ENCODE data around the gene FKBP7.
A peak's percentile ranks its signal among the peaks of the same experiment; 100 is the strongest.
"Not testable (repeated sequence)": the region's sequence is repeated elsewhere in the genome, so short reads cannot be mapped to it uniquely, and the experiment has no call there.

The FKBP7 gene

DNA sequence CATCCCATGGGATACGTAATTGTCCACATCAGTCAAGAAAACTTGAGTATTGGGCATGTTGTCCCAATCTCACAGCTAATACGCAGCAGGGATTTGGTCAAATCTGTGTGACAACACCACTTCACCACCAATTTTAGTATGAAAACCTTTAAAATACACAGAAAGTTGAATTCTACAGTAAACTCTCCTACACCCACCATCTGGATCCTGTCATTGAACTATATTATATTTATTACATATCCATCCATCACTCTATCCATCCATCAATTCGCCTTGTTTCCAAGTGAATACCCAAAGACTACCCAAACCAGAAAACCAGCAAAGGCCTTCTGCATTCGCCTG is 846 bp upstream of the FKBP7 start:
- TF ChIP-seq POLR2A (IDR thresholded peaks at IDR 0.05; ENCODE audit: low read depth, low read length), result no peak
- FAIRE-seq (no peak), DNase-seq (ENCODE audit: insufficient read length, low spot score) (no peak)

DNA sequence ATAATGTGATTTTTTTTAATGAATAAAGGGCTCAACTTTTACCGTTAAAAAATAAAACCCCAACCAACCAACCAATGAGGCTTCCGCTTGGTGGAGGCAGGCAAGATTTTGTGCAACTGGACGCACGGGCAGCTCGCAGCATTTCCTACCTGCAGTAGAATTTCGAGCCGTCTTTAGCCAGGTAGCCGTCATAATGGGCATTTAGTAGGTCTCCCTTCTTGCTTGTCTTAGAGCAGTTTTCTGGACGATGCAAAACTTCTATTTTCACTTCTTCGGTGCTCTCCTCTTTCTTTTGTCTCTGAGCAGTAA is 316 bp downstream of the FKBP7 start:
- DNase-seq (ENCODE audit: insufficient read length, low spot score), result no peak
- TF ChIP-seq POLR2A (IDR thresholded peaks at IDR 0.05; ENCODE audit: low read depth, low read length), result no peak
- no peak for FAIRE-seq

DNA sequence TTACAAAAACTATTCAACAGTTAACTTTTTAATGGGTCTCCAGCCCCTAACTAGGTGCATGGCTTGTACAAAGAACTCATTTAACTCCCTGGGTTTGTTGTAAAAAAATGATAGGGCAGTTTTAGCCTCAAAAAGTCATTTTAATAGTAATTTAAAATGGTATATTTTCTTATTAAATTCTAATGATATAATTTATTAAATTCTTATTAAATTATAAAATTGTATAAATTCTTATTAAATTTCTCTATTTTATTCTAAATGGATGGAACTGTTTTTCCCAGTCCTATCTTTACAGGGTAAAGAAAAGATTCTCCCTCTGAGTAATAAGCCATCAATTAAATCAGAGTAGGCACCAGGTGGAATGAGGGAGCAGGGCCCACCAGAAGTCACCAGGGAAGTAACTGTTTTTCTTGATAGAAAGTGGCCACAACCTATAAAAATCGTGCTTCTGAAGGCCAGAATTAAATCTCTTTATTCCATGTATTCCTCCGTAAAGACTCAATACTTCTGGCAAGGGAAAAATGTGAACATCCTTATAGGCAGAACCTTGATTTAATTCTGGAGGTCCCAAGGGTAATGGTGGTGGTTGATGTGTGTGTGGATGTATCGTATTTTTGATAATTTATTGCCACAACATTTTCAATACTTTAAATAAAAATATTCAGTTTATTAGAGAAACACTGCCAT is 814 bp downstream of the FKBP7 start:
- DNase-seq (ENCODE audit: insufficient read length, low spot score) (no peak), FAIRE-seq (no peak)
- no peak for TF ChIP-seq POLR2A (IDR thresholded peaks at IDR 0.05; ENCODE audit: low read depth, low read length)

DNA sequence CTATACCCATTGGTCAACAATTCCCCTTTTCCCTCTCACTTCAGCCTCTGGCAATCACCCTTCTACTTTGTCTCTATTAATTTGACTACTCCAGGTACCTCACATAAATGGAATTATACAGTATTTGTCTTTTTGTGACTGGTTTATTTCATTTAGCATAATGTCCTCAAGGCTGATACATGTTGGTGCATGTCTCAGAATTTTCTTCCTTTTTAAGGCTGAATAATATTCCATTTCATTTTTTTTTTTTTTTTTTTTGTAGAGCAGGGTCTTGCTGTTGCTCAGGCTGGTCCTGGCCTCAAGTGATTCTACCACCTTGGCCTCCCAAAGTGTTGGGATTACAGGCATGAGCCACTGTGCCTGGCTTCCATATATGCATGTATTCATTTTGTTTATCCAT is 1.9 kb downstream of the FKBP7 start:
- FAIRE-seq (no peak), DNase-seq (ENCODE audit: insufficient read length, low spot score) (no peak)
- TF ChIP-seq POLR2A (IDR thresholded peaks at IDR 0.05; ENCODE audit: low read depth, low read length), result no peak

DNA sequence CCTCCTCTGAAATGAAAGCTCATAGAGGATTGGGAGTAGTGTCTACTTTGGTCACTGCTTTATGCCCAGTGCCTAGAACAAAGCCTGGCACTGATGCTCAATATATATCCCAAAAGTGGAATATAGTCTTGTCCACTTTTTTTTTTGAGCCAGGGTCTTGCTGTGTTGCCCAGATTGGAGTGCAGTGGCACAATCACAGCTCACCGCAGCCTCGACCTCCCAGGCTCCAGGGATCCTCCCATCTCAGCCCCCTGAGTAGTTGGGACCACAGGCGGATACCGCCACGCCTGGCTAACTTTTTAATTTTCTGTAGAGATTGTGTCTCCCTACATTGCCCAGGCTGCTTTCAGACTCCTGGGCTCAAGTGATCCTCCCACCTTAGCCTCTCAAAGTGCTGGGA is 3.8 kb downstream of the FKBP7 start:
- DNase-seq (ENCODE audit: insufficient read length, low spot score), result no peak
- TF ChIP-seq POLR2A (IDR thresholded peaks at IDR 0.05; ENCODE audit: low read depth, low read length), result no peak
- no peak for FAIRE-seq

DNA sequence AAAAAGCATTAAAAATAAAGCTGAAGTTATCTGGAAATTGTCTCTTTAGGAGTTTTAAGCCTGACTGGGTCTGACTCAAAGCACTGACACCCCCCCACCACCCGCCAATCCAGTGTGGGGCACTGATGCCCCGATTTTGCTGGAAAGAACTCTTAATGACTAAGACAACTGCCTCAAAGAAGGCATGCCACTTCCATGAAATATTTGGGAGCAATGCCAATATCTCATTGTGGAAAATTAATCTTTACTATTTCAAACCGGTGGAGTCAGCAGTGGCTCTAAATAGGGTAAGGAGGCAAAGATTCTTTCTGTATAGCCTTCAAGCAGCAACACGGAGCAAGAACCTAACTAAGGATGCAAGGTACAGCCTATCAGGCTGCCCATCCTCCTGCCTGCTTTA is 4.5 kb downstream of the FKBP7 start:
- no peak for TF ChIP-seq POLR2A (IDR thresholded peaks at IDR 0.05; ENCODE audit: low read depth, low read length)
- DNase-seq (ENCODE audit: insufficient read length, low spot score) (no peak), FAIRE-seq (peak; percentile 20)

DNA sequence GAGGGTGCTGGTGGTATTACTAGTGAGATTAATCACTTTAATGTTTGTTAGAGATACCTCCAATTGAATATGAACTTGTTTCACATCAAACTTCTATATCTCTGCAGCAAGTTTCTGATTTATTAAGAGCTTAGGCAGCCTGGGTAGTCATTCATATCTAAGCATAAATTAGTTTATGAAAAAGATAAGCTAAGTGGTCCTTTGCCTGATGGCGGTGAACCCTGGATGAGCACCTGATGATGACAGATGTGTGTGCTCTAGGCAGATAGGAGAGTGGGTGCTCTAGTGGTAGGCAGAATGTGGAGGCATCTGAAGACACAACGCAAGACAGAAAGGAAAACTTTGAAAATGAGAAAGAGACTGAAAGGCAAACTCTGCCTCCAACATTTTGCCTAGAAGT is 5.0 kb downstream of the FKBP7 start:
- DNase-seq (ENCODE audit: insufficient read length, low spot score) (no peak), FAIRE-seq (no peak)
- TF ChIP-seq POLR2A (IDR thresholded peaks at IDR 0.05; ENCODE audit: low read depth, low read length), result no peak

DNA sequence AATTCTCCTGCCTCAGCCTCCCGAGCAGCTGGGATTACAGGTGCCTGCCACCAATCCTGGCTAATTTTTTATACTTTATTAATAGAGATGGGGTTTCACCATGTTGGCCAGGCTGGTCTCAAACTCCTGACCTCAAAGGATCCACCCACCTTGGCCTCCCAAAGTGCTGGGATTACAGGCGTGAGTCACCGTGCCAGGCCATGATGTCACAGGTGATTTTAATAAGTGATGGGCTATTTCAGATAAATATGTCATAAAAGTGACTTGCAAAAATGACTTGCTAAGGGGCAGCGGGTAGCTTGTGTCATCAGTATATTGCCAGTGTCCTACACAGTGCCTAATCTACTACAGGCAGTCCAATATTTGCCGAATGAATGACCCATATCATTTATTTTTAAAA is 7.1 kb downstream of the FKBP7 start:
- FAIRE-seq, result not testable (repeated sequence)

DNA sequence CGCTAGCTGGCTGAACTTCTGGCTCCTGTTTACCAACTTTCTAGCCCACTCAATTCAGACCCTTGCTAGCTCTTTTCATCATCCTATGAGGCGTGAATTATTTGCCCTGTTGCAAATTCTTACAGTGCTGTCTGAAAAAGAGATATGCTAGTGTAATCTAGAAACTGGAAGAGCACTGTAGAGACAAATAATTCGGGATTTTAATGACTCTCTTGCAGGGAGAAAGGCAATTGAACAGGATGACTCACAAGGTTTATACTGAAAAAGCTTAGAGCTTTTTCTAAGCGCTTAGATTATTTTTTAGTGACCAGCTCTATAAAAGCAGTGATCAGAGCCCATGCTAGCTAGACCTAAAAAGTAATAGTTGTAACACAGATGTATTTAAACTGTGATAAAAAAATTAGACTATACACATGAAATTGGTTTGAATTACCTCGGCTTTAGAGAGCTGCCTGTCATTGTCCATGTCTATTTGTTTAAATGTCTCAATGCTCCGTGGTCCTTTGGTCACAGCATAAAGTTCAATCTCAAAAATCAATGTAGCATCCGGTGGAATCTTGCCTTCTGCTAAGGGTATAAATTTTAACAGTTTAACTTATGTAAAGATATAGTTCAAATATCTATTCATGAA is 9.1 kb downstream of the FKBP7 start:
- DNase-seq (ENCODE audit: insufficient read length, low spot score) (no peak), FAIRE-seq (no peak)
- TF ChIP-seq POLR2A (IDR thresholded peaks at IDR 0.05; ENCODE audit: low read depth, low read length), result no peak

More for the DNA sequence above, 7.1 kb downstream of the FKBP7 start:
- DNase-seq (ENCODE audit: insufficient read length, low spot score), result not testable (repeated sequence)

DNA sequence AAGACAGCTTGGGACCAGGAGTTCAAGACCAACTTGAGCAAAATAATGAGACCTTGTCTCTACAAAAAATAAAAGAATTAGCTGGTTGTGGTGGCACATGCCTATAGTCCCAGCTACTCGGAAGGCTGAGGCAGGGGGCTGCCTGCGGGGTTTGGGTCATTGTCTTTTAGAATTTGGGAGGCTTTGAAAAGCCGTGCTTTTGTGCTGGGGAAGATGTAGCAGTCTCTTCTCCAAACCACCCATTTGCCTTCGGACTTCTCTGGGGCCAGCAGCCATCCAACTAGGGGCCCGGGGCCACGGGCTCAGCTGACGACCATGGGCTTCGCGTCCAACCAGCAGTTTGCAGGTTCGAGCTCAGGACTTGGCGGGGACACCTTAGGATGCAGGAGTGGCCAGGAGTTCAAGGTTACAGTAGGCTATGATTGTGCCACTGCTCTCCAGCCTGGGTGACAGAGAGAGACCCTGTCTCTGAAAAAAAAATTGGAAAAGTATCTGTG is 21.0 kb downstream of the FKBP7 start:
- no peak for DNase-seq (ENCODE audit: insufficient read length, low spot score)
- FAIRE-seq, result no peak
- TF ChIP-seq POLR2A (IDR thresholded peaks at IDR 0.05; ENCODE audit: low read depth, low read length), result no peak

DNA sequence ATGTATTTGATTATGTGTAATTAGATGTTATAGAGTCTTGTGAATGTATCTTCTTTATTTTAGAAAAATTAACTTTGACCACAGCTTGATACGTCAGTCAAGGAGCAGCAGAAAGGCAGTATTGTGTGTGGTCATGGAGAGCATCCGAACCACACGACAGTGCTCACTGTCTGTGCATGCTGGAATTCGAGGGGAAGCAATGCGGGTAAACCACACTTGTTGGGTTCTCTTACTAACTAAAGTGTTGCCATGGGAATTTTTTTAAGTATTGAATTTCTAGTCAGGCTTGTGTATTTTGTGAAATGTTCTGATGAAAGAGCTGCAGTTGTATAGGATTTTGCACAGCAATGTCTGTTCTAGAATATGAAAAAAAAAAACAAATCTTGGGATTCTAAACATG is 22.5 kb downstream of the FKBP7 start:
- FAIRE-seq (no peak), DNase-seq (ENCODE audit: insufficient read length, low spot score) (no peak)
- no peak for TF ChIP-seq POLR2A (IDR thresholded peaks at IDR 0.05; ENCODE audit: low read depth, low read length)

DNA sequence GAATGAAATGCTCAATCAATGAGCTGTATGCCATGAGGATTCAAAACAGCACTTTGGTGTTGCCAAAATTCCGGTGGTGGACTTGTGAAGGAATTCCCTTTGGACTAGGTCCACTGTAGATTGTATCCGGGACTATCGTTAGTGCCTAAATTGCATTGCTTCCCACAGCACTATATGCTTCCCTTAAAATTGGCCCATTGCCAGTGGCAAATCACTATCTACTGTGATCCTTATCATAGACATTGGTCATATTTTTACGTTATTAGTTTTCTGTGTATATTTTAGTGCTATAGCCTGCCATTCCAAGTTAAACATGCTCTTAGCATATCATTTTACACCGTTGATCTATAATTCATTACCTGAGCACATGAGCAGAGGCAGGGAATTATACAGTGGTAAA is 25.5 kb downstream of the FKBP7 start:
- no peak for DNase-seq (ENCODE audit: insufficient read length, low spot score)
- no peak for FAIRE-seq
- no peak for TF ChIP-seq POLR2A (IDR thresholded peaks at IDR 0.05; ENCODE audit: low read depth, low read length)

DNA sequence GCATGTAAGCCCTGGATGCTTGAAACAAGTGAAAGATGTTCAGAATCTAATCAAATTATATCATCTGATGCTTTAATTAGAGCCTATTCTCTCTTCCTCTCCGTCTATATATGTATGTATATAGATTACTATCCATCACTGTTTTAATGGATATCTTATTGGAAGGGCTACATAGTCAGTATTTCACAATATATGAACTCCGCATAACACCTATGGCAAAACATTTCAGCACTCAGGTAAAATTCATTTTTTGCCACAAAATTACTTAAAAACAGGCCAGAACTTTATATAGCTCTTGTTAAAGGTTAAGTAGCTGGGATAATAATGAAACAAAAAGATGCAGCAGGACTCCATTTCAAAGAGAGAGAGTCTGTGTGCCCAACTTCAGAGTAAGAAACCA is 26.1 kb downstream of the FKBP7 start:
- DNase-seq (ENCODE audit: insufficient read length, low spot score) (no peak), FAIRE-seq (no peak)
- no peak for TF ChIP-seq POLR2A (IDR thresholded peaks at IDR 0.05; ENCODE audit: low read depth, low read length)

DNA sequence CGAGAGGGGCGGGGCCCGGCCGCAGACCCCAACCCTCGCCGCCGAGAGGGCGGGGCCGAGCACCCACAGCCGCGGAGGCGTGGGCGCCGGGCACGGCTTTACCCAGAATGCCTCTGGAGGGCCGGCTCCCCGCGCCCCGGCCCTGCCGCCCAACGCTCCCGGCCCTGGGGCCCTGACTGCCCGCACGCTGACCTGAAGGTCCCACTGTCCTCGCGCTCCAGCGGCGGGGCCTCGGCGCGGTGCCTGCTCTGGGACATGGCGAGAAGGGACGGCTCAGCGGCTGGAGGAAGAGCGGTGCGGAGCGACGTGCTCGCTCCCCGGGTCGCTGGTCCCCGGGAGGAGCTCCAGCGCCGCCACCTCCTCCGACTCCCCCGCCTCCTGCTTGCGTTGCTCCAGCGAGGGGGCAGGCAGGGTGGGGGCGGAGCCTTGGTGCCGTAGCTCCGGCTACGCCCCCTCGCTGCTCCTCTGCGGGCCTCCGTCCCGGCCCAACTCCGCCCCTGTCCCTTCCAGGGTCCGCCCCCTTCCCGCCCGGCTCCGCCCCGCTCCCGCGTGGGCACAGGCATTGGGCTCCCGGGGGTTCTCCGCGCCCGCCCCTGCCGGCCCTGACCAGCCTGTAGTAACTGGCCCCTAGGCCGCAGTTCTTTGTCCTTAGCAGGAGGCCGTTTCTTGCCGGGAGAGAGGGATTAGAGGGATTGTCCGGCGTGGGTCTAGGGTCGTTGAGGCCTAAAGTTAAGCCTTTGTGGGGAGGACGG is 27.4 kb downstream of the FKBP7 start, which contains the start of the genes PJVK and PRKRA:
Gene PJVK (plus strand): TSS at position 605 of the 752 bp plus-strand sequence. CDS start 2,032 bp downstream, outside the sequence.
Gene PRKRA (minus strand): TSS at position 402 of the 752 bp plus-strand sequence. CDS start 145 bp downstream, at position 257.
- TF ChIP-seq POLR2A (IDR thresholded peaks at IDR 0.05; ENCODE audit: low read depth, low read length), result peak; percentile 94
- peak; percentile 85 for FAIRE-seq
- DNase-seq (ENCODE audit: insufficient read length, low spot score), result peak; percentile 90

DNA sequence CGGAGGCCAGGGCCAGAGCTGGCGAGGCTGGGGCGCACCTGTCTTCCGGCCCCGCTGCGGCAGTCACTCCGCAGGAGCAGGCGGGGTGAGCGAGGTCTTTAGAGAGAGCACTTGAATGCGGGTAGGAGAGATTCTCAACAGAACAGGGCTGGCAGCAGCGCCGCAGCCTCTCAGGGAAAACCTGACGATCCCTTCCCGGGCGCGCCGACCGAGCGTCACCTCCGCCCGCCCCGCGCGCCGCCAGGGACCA is 28.0 kb downstream of the FKBP7 start:
- no peak for TF ChIP-seq POLR2A (IDR thresholded peaks at IDR 0.05; ENCODE audit: low read depth, low read length)
- DNase-seq (ENCODE audit: insufficient read length, low spot score) (peak; percentile 75), FAIRE-seq (no peak)

Measured in H54 (cell line).